ENCODE data around the gene FRMD5. TPM values are rescaled to one million over a fixed set of nuclear protein-coding genes. Genes with fewer than 3 reads are reported as not detected.

FRMD5 gene
- total and polyA plus RNA-seq, 2 donors (not counting 1 experiment from before 2014, with no cell fraction given), result 1.9 to 4.3 TPM

DNA sequence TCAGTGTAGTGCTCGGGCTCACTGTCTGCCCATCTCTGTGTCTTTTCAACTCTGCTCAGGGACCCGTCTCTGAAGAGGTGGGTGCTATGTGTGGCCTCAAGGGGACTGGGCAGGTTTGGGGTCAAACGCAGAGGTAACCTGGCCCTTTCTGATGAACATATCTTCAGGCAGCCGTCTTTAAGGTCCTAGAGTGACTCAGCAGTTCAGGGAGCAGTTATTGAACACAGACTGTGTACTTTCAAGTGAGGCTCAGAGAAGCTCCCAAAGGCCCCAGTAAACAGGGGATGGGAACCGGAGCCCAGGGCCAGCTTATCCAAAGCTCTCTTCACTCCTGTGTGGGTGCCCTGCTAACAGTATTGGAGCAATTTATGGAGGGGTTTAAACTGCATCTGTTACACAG, 295.1 kb downstream of the FRMD5 start:
- Histone ChIP-seq H3K27me3 (ENCODE audit: control insufficient read depth, insufficient read depth, low read length) (no peaks in the 10 kb centered on the region), H3K9me3 (ENCODE audit: control insufficient read depth, insufficient read depth, low read depth, low read length) (no peaks in the 10 kb centered on the region), H3K79me2 (ENCODE audit: control insufficient read depth, insufficient read depth, low read length) (no peaks in the 10 kb centered on the region), H3K4me2 (ENCODE audit: extremely low read depth, insufficient read depth, low read length) (no peak overlapping the region), H3K36me3 (ENCODE audit: control insufficient read depth, insufficient read depth, low read length) (peaks cover 2% of the 10 kb centered on the region), H3K27ac (ENCODE audit: insufficient read depth, low read length) (no peak overlapping the region), H2AFZ (ENCODE audit: low read length) (no peak overlapping the region), H3K4me1 (ENCODE audit: control insufficient read depth, extremely low read depth, insufficient read depth, low read length) (peaks cover 3% of the 10 kb centered on the region), H3K9ac (ENCODE audit: insufficient read depth, low read length) (no peak overlapping the region), H3K4me3 (replicated peaks in 1 of 4; ENCODE audit: control extremely low read depth in 1 of 4, insufficient read depth in 1 of 4, low read depth in 3 of 4, low read length in 4 of 4) (no peak overlapping the region), H4K20me1 (ENCODE audit: control insufficient read depth, extremely low read depth, insufficient read depth, low read length) (no peaks in the 10 kb centered on the region)
- no peak for DNase-seq (ENCODE audit: low read depth in 2 of 2)
- no peak for TF ChIP-seq EZH2 (IDR thresholded peaks at IDR 0.05; ENCODE audit: low read length, missing control alignments)
- TF ChIP-seq, protein P1, sequence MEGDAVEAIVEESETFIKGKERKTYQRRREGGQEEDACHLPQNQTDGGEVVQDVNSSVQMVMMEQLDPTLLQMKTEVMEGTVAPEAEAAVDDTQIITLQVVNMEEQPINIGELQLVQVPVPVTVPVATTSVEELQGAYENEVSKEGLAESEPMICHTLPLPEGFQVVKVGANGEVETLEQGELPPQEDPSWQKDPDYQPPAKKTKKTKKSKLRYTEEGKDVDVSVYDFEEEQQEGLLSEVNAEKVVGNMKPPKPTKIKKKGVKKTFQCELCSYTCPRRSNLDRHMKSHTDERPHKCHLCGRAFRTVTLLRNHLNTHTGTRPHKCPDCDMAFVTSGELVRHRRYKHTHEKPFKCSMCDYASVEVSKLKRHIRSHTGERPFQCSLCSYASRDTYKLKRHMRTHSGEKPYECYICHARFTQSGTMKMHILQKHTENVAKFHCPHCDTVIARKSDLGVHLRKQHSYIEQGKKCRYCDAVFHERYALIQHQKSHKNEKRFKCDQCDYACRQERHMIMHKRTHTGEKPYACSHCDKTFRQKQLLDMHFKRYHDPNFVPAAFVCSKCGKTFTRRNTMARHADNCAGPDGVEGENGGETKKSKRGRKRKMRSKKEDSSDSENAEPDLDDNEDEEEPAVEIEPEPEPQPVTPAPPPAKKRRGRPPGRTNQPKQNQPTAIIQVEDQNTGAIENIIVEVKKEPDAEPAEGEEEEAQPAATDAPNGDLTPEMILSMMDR (conservative IDR thresholded peaks at IDR 0.05 in 1 of 2, IDR thresholded peaks at IDR 0.05 in 1 of 2; ENCODE audit: low read depth in 1 of 2, low read length in 2 of 2), result no peak

DNA sequence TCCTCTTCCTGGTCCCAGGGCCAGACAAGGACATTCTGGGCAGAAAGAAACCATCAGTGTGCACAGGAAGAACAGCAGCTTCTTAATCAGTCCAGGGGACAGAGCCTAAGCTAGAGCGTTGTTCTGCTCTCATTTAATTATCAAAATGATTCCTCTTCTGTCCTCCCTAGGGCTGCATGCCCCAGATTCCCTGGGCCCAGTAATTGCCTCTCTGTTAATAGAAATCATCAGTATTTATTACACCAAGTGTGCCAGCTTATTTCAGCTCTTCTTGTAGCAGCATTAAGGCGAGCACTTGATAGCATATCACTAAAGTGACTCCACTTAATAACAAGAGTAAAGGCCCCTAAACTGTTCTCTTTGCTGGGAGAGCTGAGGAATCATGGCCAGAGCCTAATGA, 296.2 kb downstream of the FRMD5 start:
- no peak for DNase-seq (ENCODE audit: low read depth in 2 of 2)
- no peak overlapping the region for H3K4me3 ChIP-seq (replicated peaks in 1 of 4; ENCODE audit: control extremely low read depth in 1 of 4, insufficient read depth in 1 of 4, low read depth in 3 of 4, low read length in 4 of 4)
- no peak overlapping the region for H3K27ac ChIP-seq (ENCODE audit: insufficient read depth, low read length)
- H2AFZ ChIP-seq (ENCODE audit: low read length), result no peak overlapping the region
- H3K36me3 ChIP-seq (ENCODE audit: control insufficient read depth, insufficient read depth, low read length), result peaks cover 2% of the 10 kb centered on the region
- H3K9me3 ChIP-seq (ENCODE audit: control insufficient read depth, insufficient read depth, low read depth, low read length), result no peaks in the 10 kb centered on the region
- H3K27me3 ChIP-seq (ENCODE audit: control insufficient read depth, insufficient read depth, low read length), result no peaks in the 10 kb centered on the region
- TF ChIP-seq, protein P1 (conservative IDR thresholded peaks at IDR 0.05 in 1 of 2, IDR thresholded peaks at IDR 0.05 in 1 of 2; ENCODE audit: low read depth in 1 of 2, low read length in 2 of 2), result no peak
- H3K79me2 ChIP-seq (ENCODE audit: control insufficient read depth, insufficient read depth, low read length), result no peaks in the 10 kb centered on the region
- no peaks in the 10 kb centered on the region for H4K20me1 ChIP-seq (ENCODE audit: control insufficient read depth, extremely low read depth, insufficient read depth, low read length)
- no peak overlapping the region for H3K9ac ChIP-seq (ENCODE audit: insufficient read depth, low read length)
- H3K4me2 ChIP-seq (ENCODE audit: extremely low read depth, insufficient read depth, low read length), result no peak overlapping the region
- peaks cover 3% of the 10 kb centered on the region for H3K4me1 ChIP-seq (ENCODE audit: control insufficient read depth, extremely low read depth, insufficient read depth, low read length)

GRCh38 chr15:43896543-43896942, 298.5 kb downstream of the FRMD5 start:
- Histone ChIP-seq H3K4me3 (replicated peaks in 1 of 4; ENCODE audit: control extremely low read depth in 1 of 4, insufficient read depth in 1 of 4, low read depth in 3 of 4, low read length in 4 of 4) (no peak overlapping the region), H3K79me2 (ENCODE audit: control insufficient read depth, insufficient read depth, low read length) (no peaks in the 10 kb centered on the region), H3K36me3 (ENCODE audit: control insufficient read depth, insufficient read depth, low read length) (peaks cover under 1% of the 10 kb centered on the region), H3K27ac (ENCODE audit: insufficient read depth, low read length) (no peak overlapping the region), H4K20me1 (ENCODE audit: control insufficient read depth, extremely low read depth, insufficient read depth, low read length) (no peaks in the 10 kb centered on the region), H3K9ac (ENCODE audit: insufficient read depth, low read length) (no peak overlapping the region), H3K9me3 (ENCODE audit: control insufficient read depth, insufficient read depth, low read depth, low read length) (no peaks in the 10 kb centered on the region), H2AFZ (ENCODE audit: low read length) (no peak overlapping the region), H3K4me2 (ENCODE audit: extremely low read depth, insufficient read depth, low read length) (no peak overlapping the region), H3K4me1 (ENCODE audit: control insufficient read depth, extremely low read depth, insufficient read depth, low read length) (peaks cover 3% of the 10 kb centered on the region), H3K27me3 (ENCODE audit: control insufficient read depth, insufficient read depth, low read length) (no peaks in the 10 kb centered on the region)
- no peak for DNase-seq (ENCODE audit: low read depth in 2 of 2)
- TF ChIP-seq, protein P1 (conservative IDR thresholded peaks at IDR 0.05 in 1 of 2, IDR thresholded peaks at IDR 0.05 in 1 of 2; ENCODE audit: low read depth in 1 of 2, low read length in 2 of 2), result no peak
- no peak for TF ChIP-seq EZH2 (IDR thresholded peaks at IDR 0.05; ENCODE audit: low read length, missing control alignments)

Data from fibroblast of lung (primary cell).